IgD-negative memory B cell (primary cell): ENCODE measurements around the gene AFAP1. TPM values are rescaled to one million over a fixed set of nuclear protein-coding genes. Genes with fewer than 3 reads are reported as not detected.
A peak's percentile ranks its signal among the peaks of the same experiment; 100 is the strongest.

Source experiments
- H3K27ac Mint-ChIP-seq, 3 donors: one replicate each; pipeline ENCODE4 v1.8.0; 2020 to 2022; ENCODE audit warnings: mild to moderate bottlenecking in 3 of 3, mixed read lengths in 3 of 3, moderate library complexity in 1 of 3
- H3K27me3 Mint-ChIP-seq: one replicate; pipeline ENCODE4 v1.8.0; 2021; ENCODE audit warnings: mixed read lengths
- H3K36me3 Mint-ChIP-seq: one replicate; pipeline ENCODE4 v1.8.0; 2020; ENCODE audit warnings: mild to moderate bottlenecking, mixed read lengths
- H3K4me1 Mint-ChIP-seq, 3 donors: one replicate each; pipeline ENCODE4 v1.8.0; 2020 to 2022; ENCODE audit warnings: mixed read lengths in 3 of 3, mild to moderate bottlenecking in 1 of 3
- H3K4me3 Mint-ChIP-seq, 4 donors: one replicate each; pipeline ENCODE4 v1.8.0; 2020 to 2022; ENCODE audit warnings: mild to moderate bottlenecking in 4 of 4, mixed read lengths in 4 of 4, moderate library complexity in 3 of 4
- H3K9me3 Mint-ChIP-seq, 3 donors: one replicate each; pipeline ENCODE4 v1.8.0; 2020 to 2021; ENCODE audit warnings: mixed read lengths in 3 of 3, mild to moderate bottlenecking in 1 of 3
- polyA plus RNA-seq: library from polyadenylated mRNA; unstranded; fragments of 300-500 nt; fragmentation: Illumina TruSeq; gene quantifications from one replicate; pipeline ENCODE4 v1.2.3, GENCODE V29; 2021

AFAP1 gene
- polyA plus RNA-seq, 1 donor from 2014 or later, result 0.20 TPM

GRCh38 chr4:7822877-7823276 is 116.8 kb downstream of the AFAP1 start:
- Mint-ChIP-seq H3K27ac (no peak overlapping the region), H3K4me1 (no peaks in the 10 kb centered on the region), H3K9me3 (no peaks in the 10 kb centered on the region), H3K27me3 (peaks cover 12% of the 10 kb centered on the region), H3K4me3 (no peak overlapping the region), H3K36me3 (peaks cover 3% of the 10 kb centered on the region)

GRCh38 chr4:7822137-7822505 is 117.5 kb downstream of the AFAP1 start:
- no peaks in the 10 kb centered on the region for H3K9me3 Mint-ChIP-seq
- H3K4me1 Mint-ChIP-seq, result no peaks in the 10 kb centered on the region
- H3K27me3 Mint-ChIP-seq, result peaks cover 11% of the 10 kb centered on the region
- no peak overlapping the region for H3K4me3 Mint-ChIP-seq
- H3K36me3 Mint-ChIP-seq, result peaks cover 3% of the 10 kb centered on the region
- no peak overlapping the region for H3K27ac Mint-ChIP-seq

GRCh38 chr4:7821245-7822136 is 118.2 kb downstream of the AFAP1 start:
- H3K27me3 Mint-ChIP-seq, result peaks cover 8% of the 10 kb centered on the region
- no peaks in the 10 kb centered on the region for H3K9me3 Mint-ChIP-seq
- H3K4me3 Mint-ChIP-seq, result no peak overlapping the region
- no peak overlapping the region for H3K27ac Mint-ChIP-seq
- H3K36me3 Mint-ChIP-seq, result peaks cover 3% of the 10 kb centered on the region
- H3K4me1 Mint-ChIP-seq, result no peaks in the 10 kb centered on the region

DNA sequence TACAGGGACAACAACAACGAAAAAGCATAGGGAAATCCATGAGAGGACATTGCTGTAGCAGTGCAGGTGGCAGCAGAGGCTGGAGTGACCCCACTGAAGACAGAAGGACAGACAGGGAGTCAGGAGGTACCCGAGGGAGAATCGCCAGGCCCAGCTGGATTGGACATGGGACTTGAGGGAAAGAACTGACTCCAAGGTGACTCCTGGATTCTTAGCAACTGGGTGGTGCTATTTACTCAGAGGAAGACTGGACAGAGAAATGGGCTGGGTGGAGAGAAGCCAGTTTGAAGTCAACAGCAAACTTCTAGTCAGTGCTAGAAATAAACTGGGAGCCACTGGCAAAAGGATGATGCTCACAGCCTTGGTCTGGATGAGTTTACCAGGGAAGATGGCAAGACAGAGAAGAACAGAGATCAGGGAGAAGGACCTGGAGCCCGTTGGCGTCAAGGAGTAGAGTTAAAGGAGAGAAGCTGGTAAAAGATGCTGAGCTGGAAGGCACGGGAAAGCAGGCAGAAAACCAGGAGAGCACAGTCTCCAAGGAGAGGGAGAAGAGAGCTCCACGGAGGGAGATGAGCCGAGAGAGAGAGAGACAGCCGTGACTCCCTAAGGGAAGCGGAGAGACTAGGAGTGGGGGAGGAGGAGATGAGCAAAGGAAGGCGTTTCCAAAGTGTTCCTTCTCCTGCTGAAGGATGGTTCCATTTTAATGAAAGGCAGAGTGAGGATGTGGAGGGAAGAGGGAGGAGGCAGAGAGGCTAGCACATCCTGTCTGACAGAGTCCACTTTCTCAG is 119.4 kb downstream of the AFAP1 start:
- peaks cover 3% of the 10 kb centered on the region for H3K36me3 Mint-ChIP-seq
- H3K27ac Mint-ChIP-seq, result no peak overlapping the region
- no peaks in the 10 kb centered on the region for H3K4me1 Mint-ChIP-seq
- H3K4me3 Mint-ChIP-seq, result no peak overlapping the region
- H3K27me3 Mint-ChIP-seq, result peaks cover 3% of the 10 kb centered on the region
- no peaks in the 10 kb centered on the region for H3K9me3 Mint-ChIP-seq

GRCh38 chr4:7819446-7819845 is 120.2 kb downstream of the AFAP1 start:
- H3K4me1 Mint-ChIP-seq, result no peaks in the 10 kb centered on the region
- peaks cover 3% of the 10 kb centered on the region for H3K36me3 Mint-ChIP-seq
- H3K4me3 Mint-ChIP-seq, result no peak overlapping the region
- no peaks in the 10 kb centered on the region for H3K9me3 Mint-ChIP-seq
- peaks cover 2% of the 10 kb centered on the region for H3K27me3 Mint-ChIP-seq
- no peak overlapping the region for H3K27ac Mint-ChIP-seq

DNA sequence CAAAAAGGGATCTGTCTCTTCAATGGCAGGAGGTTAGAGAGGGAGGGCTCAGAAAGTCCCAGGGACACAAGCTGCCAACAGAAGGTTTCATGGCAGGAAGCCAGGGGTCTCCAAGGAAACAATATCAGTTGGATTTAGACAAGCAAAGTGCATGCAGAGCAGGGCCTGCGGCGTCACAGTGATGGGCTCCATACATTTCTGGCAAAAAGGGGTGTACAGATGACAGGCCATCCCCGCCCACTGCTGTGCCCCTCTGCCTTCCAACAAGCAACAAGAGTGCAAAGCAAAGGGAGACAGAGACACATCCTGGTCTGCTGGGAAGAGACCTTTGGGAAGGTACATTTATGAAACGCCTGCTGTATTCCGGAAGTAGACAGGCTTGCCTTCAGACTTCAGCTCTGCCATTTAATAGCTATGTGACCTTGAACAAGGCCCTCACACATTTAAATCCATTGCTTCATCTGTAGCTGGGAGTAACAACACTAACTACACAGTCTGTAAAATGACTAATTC is 121.2 kb downstream of the AFAP1 start:
- no peaks in the 10 kb centered on the region for H3K9me3 Mint-ChIP-seq
- no peaks in the 10 kb centered on the region for H3K27me3 Mint-ChIP-seq
- no peak overlapping the region for H3K4me3 Mint-ChIP-seq
- H3K4me1 Mint-ChIP-seq, result no peaks in the 10 kb centered on the region
- no peak overlapping the region for H3K27ac Mint-ChIP-seq
- peaks cover 3% of the 10 kb centered on the region for H3K36me3 Mint-ChIP-seq

DNA sequence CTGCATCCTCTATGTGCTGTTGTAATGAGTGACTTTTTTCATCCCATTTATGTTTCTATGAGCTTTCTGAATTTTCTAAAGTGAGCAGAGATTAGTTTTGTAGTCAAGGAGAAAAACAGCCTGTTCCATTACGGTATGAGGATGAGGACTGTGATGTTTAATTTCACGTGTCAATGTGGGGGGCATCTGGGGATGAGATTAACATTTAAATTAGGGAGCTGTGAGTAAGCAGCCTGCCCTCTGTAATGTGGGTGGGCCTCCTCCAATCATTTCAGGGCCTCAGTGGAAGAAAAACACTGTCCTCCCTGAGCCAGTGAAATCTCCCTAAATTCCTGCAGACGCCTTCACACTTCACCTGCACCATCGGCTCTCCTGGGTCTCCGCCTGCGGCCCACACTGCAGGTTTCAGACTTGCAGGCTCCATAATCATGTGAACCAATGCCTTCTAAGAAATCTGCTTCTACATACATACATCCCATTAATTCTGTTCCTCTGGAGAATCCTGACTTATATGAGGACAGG is 121.7 kb downstream of the AFAP1 start:
- Mint-ChIP-seq H3K4me3 (no peak overlapping the region), H3K4me1 (no peaks in the 10 kb centered on the region), H3K27me3 (no peaks in the 10 kb centered on the region), H3K36me3 (peaks cover 3% of the 10 kb centered on the region), H3K27ac (no peak overlapping the region), H3K9me3 (no peaks in the 10 kb centered on the region)

GRCh38 chr4:7816771-7817170 is 122.9 kb downstream of the AFAP1 start:
- H3K4me1 Mint-ChIP-seq, result no peaks in the 10 kb centered on the region
- peaks cover 1% of the 10 kb centered on the region for H3K27me3 Mint-ChIP-seq
- peaks cover 0 to 3% (median 0%) of the 10 kb centered on the region in 3 donors for H3K9me3 Mint-ChIP-seq
- no peak overlapping the region for H3K4me3 Mint-ChIP-seq
- peaks cover 3% of the 10 kb centered on the region for H3K36me3 Mint-ChIP-seq
- no peak overlapping the region for H3K27ac Mint-ChIP-seq

DNA sequence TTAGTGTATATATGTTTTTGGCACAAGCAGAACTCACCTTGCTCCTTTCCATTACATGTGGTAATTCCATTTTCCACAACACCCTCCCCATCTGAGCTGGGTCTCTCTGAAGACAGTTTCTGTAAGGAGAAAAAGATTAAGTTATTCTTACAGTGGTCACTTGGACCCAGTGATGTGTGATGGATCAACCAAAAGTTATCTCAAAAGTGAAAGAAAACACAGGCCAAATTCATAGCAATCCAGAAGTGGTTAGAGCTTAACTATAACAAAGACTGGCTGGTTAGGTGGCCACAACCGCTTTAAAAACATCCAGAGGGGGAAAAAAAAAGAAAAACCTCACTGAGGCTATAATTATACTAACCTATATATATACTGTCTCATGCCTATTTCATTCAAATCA is 123.7 kb downstream of the AFAP1 start:
- Mint-ChIP-seq H3K27ac (no peak overlapping the region), H3K36me3 (peaks cover 3% of the 10 kb centered on the region), H3K4me1 (no peaks in the 10 kb centered on the region), H3K27me3 (peaks cover 1% of the 10 kb centered on the region), H3K9me3 (peaks cover 0 to 3% (median 0%) of the 10 kb centered on the region in 3 donors), H3K4me3 (no peak overlapping the region)

DNA sequence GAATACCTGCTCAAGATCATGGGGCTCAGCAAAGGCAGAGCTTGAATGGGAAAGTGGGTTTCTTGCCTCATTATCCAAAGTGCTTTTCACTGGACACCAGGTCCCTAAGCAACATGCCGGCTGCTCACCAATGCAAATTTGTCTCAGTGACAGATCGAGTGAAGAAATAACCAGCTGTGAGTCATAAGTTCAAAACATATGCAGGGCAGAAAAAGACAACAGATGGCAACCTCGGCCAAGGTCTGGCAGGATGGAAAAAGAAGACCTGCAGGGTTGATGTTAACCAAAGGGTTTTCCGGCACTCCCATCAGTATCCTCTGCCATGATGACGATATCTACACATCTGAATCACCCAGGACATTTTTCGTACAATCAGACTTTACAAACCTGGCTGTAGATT is 124.1 kb downstream of the AFAP1 start:
- Mint-ChIP-seq H3K4me3 (no peak overlapping the region), H3K36me3 (peaks cover 3% of the 10 kb centered on the region), H3K9me3 (peaks cover 0 to 3% (median 0%) of the 10 kb centered on the region in 3 donors), H3K27me3 (peaks cover 3% of the 10 kb centered on the region), H3K4me1 (no peaks in the 10 kb centered on the region), H3K27ac (no peak overlapping the region)

GRCh38 chr4:7814451-7814850 is 125.2 kb downstream of the AFAP1 start:
- Mint-ChIP-seq H3K4me1 (no peaks in the 10 kb centered on the region), H3K9me3 (peaks cover 0 to 3% (median 0%) of the 10 kb centered on the region in 3 donors), H3K36me3 (no peaks in the 10 kb centered on the region), H3K4me3 (no peak overlapping the region), H3K27ac (no peak overlapping the region), H3K27me3 (peaks cover 6% of the 10 kb centered on the region)

- H3K27ac Mint-ChIP-seq, result no peak overlapping the region
- H3K4me1 Mint-ChIP-seq, result no peaks in the 10 kb centered on the region
- H3K9me3 Mint-ChIP-seq, result peaks cover 0 to 3% (median 0%) of the 10 kb centered on the region in 3 donors
- peaks cover 6% of the 10 kb centered on the region for H3K27me3 Mint-ChIP-seq
- no peak overlapping the region for H3K4me3 Mint-ChIP-seq
- no peaks in the 10 kb centered on the region for H3K36me3 Mint-ChIP-seq
Observed at GRCh38 chr4:7813674-7814073, 126.0 kb downstream of the AFAP1 start.

- Mint-ChIP-seq H3K27me3 (peaks cover 6% of the 10 kb centered on the region), H3K36me3 (no peaks in the 10 kb centered on the region), H3K27ac (no peak overlapping the region), H3K9me3 (peaks cover 0 to 3% (median 0%) of the 10 kb centered on the region in 3 donors), H3K4me1 (no peaks in the 10 kb centered on the region), H3K4me3 (no peak overlapping the region)
Observed at GRCh38 chr4:7812921-7813320, 126.7 kb downstream of the AFAP1 start.

- H3K36me3 Mint-ChIP-seq, result no peaks in the 10 kb centered on the region
- H3K27me3 Mint-ChIP-seq, result peaks cover 6% of the 10 kb centered on the region
Observed at GRCh38 chr4:7812231-7812857, 127.3 kb downstream of the AFAP1 start.

More at GRCh38 chr4:7812231-7812857, 127.3 kb downstream of the AFAP1 start:
- H3K9me3 Mint-ChIP-seq, result peaks cover 0 to 3% (median 0%) of the 10 kb centered on the region in 3 donors
- no peaks in the 10 kb centered on the region for H3K4me1 Mint-ChIP-seq
- peak overlapping the region in 1 of 4 donors; percentile 0 for H3K4me3 Mint-ChIP-seq
- H3K27ac Mint-ChIP-seq, result no peak overlapping the region
